KOPT-K1 (cell line): ENCODE data around the gene FZD1.

ENCODE experiments used
- H3K27ac ChIP-seq: fragments of 200-600 bp; sonication (generic); 2 replicates; pipeline ENCODE4 v1.5.1; 2016; ENCODE audit warnings: antibody characterized with exemption, mild to moderate bottlenecking, low read depth, low read length; ENCODE audit not compliant: poor library complexity, severe bottlenecking
- H3K36me3 ChIP-seq: fragments of 200-600 bp; sonication (generic); 2 replicates; pipeline ENCODE4 v1.5.1; 2017; ENCODE audit warnings: antibody characterized with exemption, mild to moderate bottlenecking, low read length, moderate library complexity; ENCODE audit not compliant: insufficient read depth
- H3K9me3 ChIP-seq: fragments of 200-600 bp; sonication (generic); 2 replicates; pipeline ENCODE4 v1.5.1; 2017; ENCODE audit warnings: antibody characterized with exemption, low read length, mild to moderate bottlenecking; ENCODE audit not compliant: insufficient read depth, poor library complexity, severe bottlenecking

Gene FZD1

GRCh38 chr7:91285696-91286355, 21.6 kb downstream of the FZD1 start:
- Histone ChIP-seq H3K36me3 (no peaks in the 10 kb centered on the region), H3K9me3 (no peaks in the 10 kb centered on the region), H3K27ac (no peak overlapping the region)

- no peaks in the 10 kb centered on the region for H3K36me3 ChIP-seq
- no peaks in the 10 kb centered on the region for H3K9me3 ChIP-seq
- no peak overlapping the region for H3K27ac ChIP-seq
Observed at GRCh38 chr7:91286432-91286831, 22.2 kb downstream of the FZD1 start.

GRCh38 chr7:91287371-91288084, 23.3 kb downstream of the FZD1 start:
- H3K9me3 ChIP-seq, result no peaks in the 10 kb centered on the region
- no peaks in the 10 kb centered on the region for H3K36me3 ChIP-seq
- no peak overlapping the region for H3K27ac ChIP-seq

- no peak overlapping the region for H3K27ac ChIP-seq
- no peaks in the 10 kb centered on the region for H3K36me3 ChIP-seq
- no peaks in the 10 kb centered on the region for H3K9me3 ChIP-seq
Observed at GRCh38 chr7:91288208-91288824, 24.1 kb downstream of the FZD1 start.

GRCh38 chr7:91289633-91290254, 25.5 kb downstream of the FZD1 start:
- Histone ChIP-seq H3K36me3 (no peaks in the 10 kb centered on the region), H3K27ac (no peak overlapping the region), H3K9me3 (no peaks in the 10 kb centered on the region)

GRCh38 chr7:91291302-91291701, 27.1 kb downstream of the FZD1 start:
- no peak overlapping the region for H3K27ac ChIP-seq
- H3K9me3 ChIP-seq, result no peaks in the 10 kb centered on the region
- no peaks in the 10 kb centered on the region for H3K36me3 ChIP-seq

GRCh38 chr7:91291902-91292301, 27.7 kb downstream of the FZD1 start:
- Histone ChIP-seq H3K27ac (no peak overlapping the region), H3K9me3 (no peaks in the 10 kb centered on the region), H3K36me3 (no peaks in the 10 kb centered on the region)

GRCh38 chr7:91292506-91292905, 28.3 kb downstream of the FZD1 start:
- H3K9me3 ChIP-seq, result no peaks in the 10 kb centered on the region
- no peaks in the 10 kb centered on the region for H3K36me3 ChIP-seq
- H3K27ac ChIP-seq, result no peak overlapping the region

- Histone ChIP-seq H3K36me3 (no peaks in the 10 kb centered on the region), H3K9me3 (no peaks in the 10 kb centered on the region), H3K27ac (no peak overlapping the region)
Observed at GRCh38 chr7:91293136-91293535, 28.9 kb downstream of the FZD1 start.

GRCh38 chr7:91293840-91294239, 29.6 kb downstream of the FZD1 start:
- H3K9me3 ChIP-seq, result no peaks in the 10 kb centered on the region
- H3K36me3 ChIP-seq, result no peaks in the 10 kb centered on the region
- H3K27ac ChIP-seq, result no peak overlapping the region

- Histone ChIP-seq H3K36me3 (no peaks in the 10 kb centered on the region), H3K27ac (no peak overlapping the region)
Observed at GRCh38 chr7:91294639-91295220, 30.5 kb downstream of the FZD1 start.

GRCh38 chr7:91295576-91295975, 31.3 kb downstream of the FZD1 start:
- Histone ChIP-seq H3K36me3 (no peaks in the 10 kb centered on the region), H3K9me3 (no peaks in the 10 kb centered on the region), H3K27ac (no peak overlapping the region)

More at GRCh38 chr7:91294639-91295220, 30.5 kb downstream of the FZD1 start:
- H3K9me3 ChIP-seq, result no peaks in the 10 kb centered on the region

GRCh38 chr7:91297939-91298338, 33.7 kb downstream of the FZD1 start:
- H3K36me3 ChIP-seq, result no peaks in the 10 kb centered on the region
- no peak overlapping the region for H3K27ac ChIP-seq
- H3K9me3 ChIP-seq, result no peaks in the 10 kb centered on the region

GRCh38 chr7:91299952-91300775, 35.9 kb downstream of the FZD1 start:
- H3K27ac ChIP-seq, result no peak overlapping the region
- no peaks in the 10 kb centered on the region for H3K36me3 ChIP-seq
- H3K9me3 ChIP-seq, result no peaks in the 10 kb centered on the region
